Panc1 (cell line): ENCODE results near the gene GSC2.

Experiments
- CTCF ChIP-seq: fragments of 450-650 bp; IDR thresholded peaks from 2 replicates; pipeline ENCODE4 v1.5.1; 2017; ENCODE audit warnings: mild to moderate bottlenecking
- TCF7L2 ChIP-seq: IDR thresholded peaks from 2 replicates; pipeline ENCODE4 v1.6.1; 2011; ENCODE audit warnings: mild to moderate bottlenecking, low read depth, low read length, inconsistent platforms

- TF ChIP-seq CTCF (no peak), TCF7L2 (no peak)
These were observed 17.2 kb downstream of the GSC2 start for GRCh38 chr22:19132693-19133400.
